PFSK-1 (cell line): ENCODE measurements around the gene UNC13C.

Source experiments
- POLR2AphosphoS5 ChIP-seq: IDR thresholded peaks from 2 replicates; pipeline ENCODE4 v1.6.1; 2012; ENCODE audit warnings: low read depth, mild to moderate bottlenecking, control low read depth, low read length, moderate library complexity
- TAF1 ChIP-seq: IDR thresholded peaks from 2 replicates; pipeline ENCODE4 v1.6.1; 2012; ENCODE audit warnings: low read length, control low read depth, borderline replicate concordance; ENCODE audit not compliant: insufficient read depth
- TF ChIP-seq, protein P1 (sequence below), 2 experiments: IDR thresholded peaks; 2 replicates each; pipeline versions ENCODE4 v1.6.1 to v1.8.0; 2011 to 2012; ENCODE audit warnings: low read depth in 2 of 2, low read length in 2 of 2, control low read depth in 1 of 2, inconsistent platforms in 1 of 2, mild to moderate bottlenecking in 1 of 2, moderate library complexity in 1 of 2; ENCODE audit not compliant: insufficient read depth in 1 of 2

GRCh38 chr15:54560417-54560816 is 582.2 kb downstream of the UNC13C start:
- TF ChIP-seq POLR2AphosphoS5 (no peak), TAF1 (no peak)
- TF ChIP-seq, protein P1, sequence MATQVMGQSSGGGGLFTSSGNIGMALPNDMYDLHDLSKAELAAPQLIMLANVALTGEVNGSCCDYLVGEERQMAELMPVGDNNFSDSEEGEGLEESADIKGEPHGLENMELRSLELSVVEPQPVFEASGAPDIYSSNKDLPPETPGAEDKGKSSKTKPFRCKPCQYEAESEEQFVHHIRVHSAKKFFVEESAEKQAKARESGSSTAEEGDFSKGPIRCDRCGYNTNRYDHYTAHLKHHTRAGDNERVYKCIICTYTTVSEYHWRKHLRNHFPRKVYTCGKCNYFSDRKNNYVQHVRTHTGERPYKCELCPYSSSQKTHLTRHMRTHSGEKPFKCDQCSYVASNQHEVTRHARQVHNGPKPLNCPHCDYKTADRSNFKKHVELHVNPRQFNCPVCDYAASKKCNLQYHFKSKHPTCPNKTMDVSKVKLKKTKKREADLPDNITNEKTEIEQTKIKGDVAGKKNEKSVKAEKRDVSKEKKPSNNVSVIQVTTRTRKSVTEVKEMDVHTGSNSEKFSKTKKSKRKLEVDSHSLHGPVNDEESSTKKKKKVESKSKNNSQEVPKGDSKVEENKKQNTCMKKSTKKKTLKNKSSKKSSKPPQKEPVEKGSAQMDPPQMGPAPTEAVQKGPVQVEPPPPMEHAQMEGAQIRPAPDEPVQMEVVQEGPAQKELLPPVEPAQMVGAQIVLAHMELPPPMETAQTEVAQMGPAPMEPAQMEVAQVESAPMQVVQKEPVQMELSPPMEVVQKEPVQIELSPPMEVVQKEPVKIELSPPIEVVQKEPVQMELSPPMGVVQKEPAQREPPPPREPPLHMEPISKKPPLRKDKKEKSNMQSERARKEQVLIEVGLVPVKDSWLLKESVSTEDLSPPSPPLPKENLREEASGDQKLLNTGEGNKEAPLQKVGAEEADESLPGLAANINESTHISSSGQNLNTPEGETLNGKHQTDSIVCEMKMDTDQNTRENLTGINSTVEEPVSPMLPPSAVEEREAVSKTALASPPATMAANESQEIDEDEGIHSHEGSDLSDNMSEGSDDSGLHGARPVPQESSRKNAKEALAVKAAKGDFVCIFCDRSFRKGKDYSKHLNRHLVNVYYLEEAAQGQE (IDR thresholded peaks at IDR 0.05; ENCODE audit: insufficient read depth in 1 of 2, low read depth in 2 of 2, low read length in 2 of 2), result no peak
